OCI-LY3 (cell line): ENCODE data around the gene CELF1.

Experiments
- H2AFZ ChIP-seq: fragments of 200-600, 300-600 bp; shearing (Covaris generic); 2 replicates; pipeline ENCODE4 v1.6.0; 2014; ENCODE audit warnings: antibody characterized with exemption, low read depth, low read length
- H3K27ac ChIP-seq: fragments of 200-600, 300-600 bp; sonication (generic); 2 replicates; pipeline ENCODE4 v1.5.1; 2014; ENCODE audit warnings: mild to moderate bottlenecking, low read length, moderate library complexity, mixed read lengths
- H3K27me3 ChIP-seq: fragments of 200-600, 300-600 bp; sonication (generic); 2 replicates; pipeline ENCODE4 v1.6.1; 2014; ENCODE audit warnings: low read depth, low read length, mixed read lengths
- H3K36me3 ChIP-seq: fragments of 200-600, 300-600 bp; sonication (generic); replicated peaks from 2 replicates; pipeline ENCODE3; 2014; ENCODE audit warnings: low read depth, low read length, mixed read lengths
- H3K4me1 ChIP-seq: fragments of 300-600, 200-600 bp; sonication (generic); 2 replicates; pipeline ENCODE4 v1.6.1; 2014; ENCODE audit warnings: low read length, mixed read lengths
- H3K4me2 ChIP-seq: fragments of 200-600, 300-600 bp; sonication (generic); 2 replicates; pipeline ENCODE4 v1.6.1; 2014; ENCODE audit warnings: low read length, mixed read lengths
- H3K4me3 ChIP-seq: fragments of 300-600, 200-600 bp; sonication (generic); 2 replicates; pipeline ENCODE4 v1.5.1; 2014; ENCODE audit warnings: antibody characterized with exemption, mild to moderate bottlenecking, low read length, moderate library complexity
- H3K79me2 ChIP-seq: fragments of 300-600, 200-600 bp; shearing (Covaris generic); 2 replicates; pipeline ENCODE4 v1.6.1; 2014; ENCODE audit warnings: mild to moderate bottlenecking, low read length, mixed read lengths
- H3K9ac ChIP-seq: fragments of 300-600, 200-600 bp; shearing (Covaris generic); 2 replicates; pipeline ENCODE4 v1.6.0; 2014; ENCODE audit warnings: mild to moderate bottlenecking, low read length, moderate library complexity
- H3K9me3 ChIP-seq: fragments of 200-600, 300-600 bp; shearing (Covaris generic); 2 replicates; pipeline ENCODE4 v1.6.1; 2014; ENCODE audit warnings: low read length, mixed read lengths; ENCODE audit not compliant: insufficient read depth
- H4K20me1 ChIP-seq: fragments of 200-600, 300-600 bp; sonication (generic); 2 replicates; pipeline ENCODE4 v1.6.1; 2016; ENCODE audit warnings: low read length, mixed read lengths; ENCODE audit not compliant: insufficient read depth
- CTCF ChIP-seq: fragments of 200-600, 300-600 bp; sonication (generic); IDR thresholded peaks from 2 replicates; pipeline ENCODE4 v1.5.1; 2014; ENCODE audit warnings: antibody characterized with exemption, low read length, low read depth
- EZH2phosphoT487 ChIP-seq: fragments of 200-600 bp; shearing (Covaris generic); IDR thresholded peaks from 2 replicates; pipeline ENCODE4 v1.6.1; 2018; ENCODE audit warnings: antibody characterized with exemption, mixed run types, low read depth

The CELF1 gene

GRCh38 chr11:47496808-47497207 lies 56.1 kb downstream of the CELF1 start:
- H3K4me2 ChIP-seq, result no peak overlapping the region
- no peak overlapping the region for H2AFZ ChIP-seq
- H3K27ac ChIP-seq, result no peak overlapping the region
- H3K9me3 ChIP-seq, result no peaks in the 10 kb centered on the region
- H3K36me3 ChIP-seq, result peaks cover 51% of the 10 kb centered on the region
- H3K4me1 ChIP-seq, result peaks cover 36% of the 10 kb centered on the region
- H3K4me3 ChIP-seq, result no peak overlapping the region
- H3K79me2 ChIP-seq, result peaks cover 100% of the 10 kb centered on the region
- no peak overlapping the region for H3K9ac ChIP-seq
- no peak for TF ChIP-seq EZH2phosphoT487
- TF ChIP-seq CTCF, result no peak
- H3K27me3 ChIP-seq, result no peaks in the 10 kb centered on the region
- H4K20me1 ChIP-seq, result peaks cover 78% of the 10 kb centered on the region

GRCh38 chr11:47495856-47496217 lies 57.1 kb downstream of the CELF1 start:
- Histone ChIP-seq H3K4me2 (no peak overlapping the region), H3K36me3 (peaks cover 50% of the 10 kb centered on the region), H3K79me2 (peaks cover 100% of the 10 kb centered on the region), H3K9me3 (no peaks in the 10 kb centered on the region), H3K27ac (no peak overlapping the region), H3K4me1 (peaks cover 26% of the 10 kb centered on the region), H3K4me3 (no peak overlapping the region), H2AFZ (no peak overlapping the region), H3K9ac (no peak overlapping the region), H4K20me1 (peaks cover 83% of the 10 kb centered on the region), H3K27me3 (no peaks in the 10 kb centered on the region)
- TF ChIP-seq CTCF, result no peak
- no peak for TF ChIP-seq EZH2phosphoT487

GRCh38 chr11:47495011-47495855 lies 57.7 kb downstream of the CELF1 start:
- no peak overlapping the region for H3K4me2 ChIP-seq
- H4K20me1 ChIP-seq, result peaks cover 80% of the 10 kb centered on the region
- H3K9me3 ChIP-seq, result no peaks in the 10 kb centered on the region
- H3K4me1 ChIP-seq, result peaks cover 20% of the 10 kb centered on the region
- no peaks in the 10 kb centered on the region for H3K27me3 ChIP-seq
- H3K27ac ChIP-seq, result no peak overlapping the region
- H3K4me3 ChIP-seq, result no peak overlapping the region
- H3K9ac ChIP-seq, result no peak overlapping the region
- H3K79me2 ChIP-seq, result peaks cover 98% of the 10 kb centered on the region
- H2AFZ ChIP-seq, result no peak overlapping the region
- H3K36me3 ChIP-seq, result peaks cover 50% of the 10 kb centered on the region
- no peak for TF ChIP-seq EZH2phosphoT487
- TF ChIP-seq CTCF, result no peak

GRCh38 chr11:47489395-47489755 lies 63.6 kb downstream of the CELF1 start:
- H3K27me3 ChIP-seq, result no peaks in the 10 kb centered on the region
- peaks cover 57% of the 10 kb centered on the region for H3K36me3 ChIP-seq

More at GRCh38 chr11:47489395-47489755, 63.6 kb downstream of the CELF1 start:
- peaks cover 75% of the 10 kb centered on the region for H3K79me2 ChIP-seq
- no peaks in the 10 kb centered on the region for H3K9me3 ChIP-seq
- no peak overlapping the region for H3K4me3 ChIP-seq
- no peak overlapping the region for H2AFZ ChIP-seq
- TF ChIP-seq CTCF (no peak), EZH2phosphoT487 (no peak)
- no peak overlapping the region for H3K27ac ChIP-seq
- H3K4me2 ChIP-seq, result no peak overlapping the region
- no peak overlapping the region for H3K9ac ChIP-seq
- no peaks in the 10 kb centered on the region for H3K4me1 ChIP-seq
- H4K20me1 ChIP-seq, result peaks cover 38% of the 10 kb centered on the region
